Ishikawa (cell line): Measurements from ENCODE around the gene COL4A2.

Experiments used
- CEBPB ChIP-seq: IDR thresholded peaks from 2 replicates; pipeline ENCODE4 v1.6.1; 2012
- CREB1 ChIP-seq: IDR thresholded peaks from 2 replicates; pipeline ENCODE4 v1.6.1; 2012; ENCODE audit warnings: low read depth
- EGR1 ChIP-seq: IDR thresholded peaks from 2 replicates; pipeline ENCODE4 v1.6.1; 2012
- EP300 ChIP-seq: IDR thresholded peaks from 2 replicates; pipeline ENCODE4 v1.6.1; 2012; ENCODE audit warnings: borderline replicate concordance
- FOXM1 ChIP-seq: IDR thresholded peaks from 2 replicates; pipeline ENCODE4 v1.6.1; 2012; ENCODE audit warnings: low read depth, borderline replicate concordance
- NFIC ChIP-seq: IDR thresholded peaks from 2 replicates; pipeline ENCODE4 v1.6.1; 2012
- RAD21 ChIP-seq: IDR thresholded peaks from 2 replicates; pipeline ENCODE4 v1.6.1; 2012; ENCODE audit warnings: low read depth
- TAF1 ChIP-seq: IDR thresholded peaks from 2 replicates; pipeline ENCODE4 v1.6.1; 2012; ENCODE audit warnings: low read depth, mild to moderate bottlenecking
- TCF12 ChIP-seq: IDR thresholded peaks from 2 replicates; pipeline ENCODE4 v1.6.1; 2012; ENCODE audit warnings: low read depth
- TEAD4 ChIP-seq: IDR thresholded peaks from 2 replicates; pipeline ENCODE4 v1.6.1; 2012
- YY1 ChIP-seq: IDR thresholded peaks from 2 replicates; pipeline ENCODE4 v1.6.1; 2012; ENCODE audit warnings: low read depth
- ZBTB7A ChIP-seq: IDR thresholded peaks from 2 replicates; pipeline ENCODE4 v1.6.1; 2012; ENCODE audit warnings: low read depth
- TF ChIP-seq, protein P1 (sequence below): IDR thresholded peaks from 2 replicates; pipeline ENCODE4 v1.6.1; 2012; ENCODE audit warnings: low read depth, mild to moderate bottlenecking
- TF ChIP-seq, protein P2 (sequence below): IDR thresholded peaks from 2 replicates; pipeline ENCODE4 v1.6.1; 2012
- TF ChIP-seq, protein P3 (sequence below): IDR thresholded peaks from 2 replicates; pipeline ENCODE4 v1.6.1; 2012

The COL4A2 gene

DNA sequence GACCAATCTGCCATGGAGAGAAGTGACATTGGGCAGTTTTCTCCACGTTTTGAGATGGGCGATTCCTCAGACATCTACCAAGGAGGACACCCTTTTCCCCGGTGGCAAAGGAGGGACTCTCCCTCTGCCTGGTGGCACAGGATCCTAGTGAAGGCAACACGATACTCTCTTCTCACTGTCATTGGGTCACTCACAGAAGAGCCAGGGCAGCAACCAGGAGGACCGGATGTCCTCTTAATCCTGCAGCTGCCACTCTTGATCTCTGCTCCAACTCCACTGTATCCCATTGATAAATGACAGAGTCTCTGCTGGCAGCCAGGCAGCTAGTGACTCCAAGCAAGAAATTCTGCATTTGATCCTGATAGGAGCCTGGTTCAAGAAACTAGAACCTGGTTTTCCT is 42.2 kb downstream of the COL4A2 start:
- TF ChIP-seq NFIC, result no peak
- no peak for TF ChIP-seq CREB1
- TF ChIP-seq TAF1, result no peak
- TF ChIP-seq, protein P1, sequence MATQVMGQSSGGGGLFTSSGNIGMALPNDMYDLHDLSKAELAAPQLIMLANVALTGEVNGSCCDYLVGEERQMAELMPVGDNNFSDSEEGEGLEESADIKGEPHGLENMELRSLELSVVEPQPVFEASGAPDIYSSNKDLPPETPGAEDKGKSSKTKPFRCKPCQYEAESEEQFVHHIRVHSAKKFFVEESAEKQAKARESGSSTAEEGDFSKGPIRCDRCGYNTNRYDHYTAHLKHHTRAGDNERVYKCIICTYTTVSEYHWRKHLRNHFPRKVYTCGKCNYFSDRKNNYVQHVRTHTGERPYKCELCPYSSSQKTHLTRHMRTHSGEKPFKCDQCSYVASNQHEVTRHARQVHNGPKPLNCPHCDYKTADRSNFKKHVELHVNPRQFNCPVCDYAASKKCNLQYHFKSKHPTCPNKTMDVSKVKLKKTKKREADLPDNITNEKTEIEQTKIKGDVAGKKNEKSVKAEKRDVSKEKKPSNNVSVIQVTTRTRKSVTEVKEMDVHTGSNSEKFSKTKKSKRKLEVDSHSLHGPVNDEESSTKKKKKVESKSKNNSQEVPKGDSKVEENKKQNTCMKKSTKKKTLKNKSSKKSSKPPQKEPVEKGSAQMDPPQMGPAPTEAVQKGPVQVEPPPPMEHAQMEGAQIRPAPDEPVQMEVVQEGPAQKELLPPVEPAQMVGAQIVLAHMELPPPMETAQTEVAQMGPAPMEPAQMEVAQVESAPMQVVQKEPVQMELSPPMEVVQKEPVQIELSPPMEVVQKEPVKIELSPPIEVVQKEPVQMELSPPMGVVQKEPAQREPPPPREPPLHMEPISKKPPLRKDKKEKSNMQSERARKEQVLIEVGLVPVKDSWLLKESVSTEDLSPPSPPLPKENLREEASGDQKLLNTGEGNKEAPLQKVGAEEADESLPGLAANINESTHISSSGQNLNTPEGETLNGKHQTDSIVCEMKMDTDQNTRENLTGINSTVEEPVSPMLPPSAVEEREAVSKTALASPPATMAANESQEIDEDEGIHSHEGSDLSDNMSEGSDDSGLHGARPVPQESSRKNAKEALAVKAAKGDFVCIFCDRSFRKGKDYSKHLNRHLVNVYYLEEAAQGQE, result no peak
- TF ChIP-seq YY1, result no peak
- no peak for TF ChIP-seq ZBTB7A
- TF ChIP-seq RAD21, result no peak
- TF ChIP-seq, protein P2, sequence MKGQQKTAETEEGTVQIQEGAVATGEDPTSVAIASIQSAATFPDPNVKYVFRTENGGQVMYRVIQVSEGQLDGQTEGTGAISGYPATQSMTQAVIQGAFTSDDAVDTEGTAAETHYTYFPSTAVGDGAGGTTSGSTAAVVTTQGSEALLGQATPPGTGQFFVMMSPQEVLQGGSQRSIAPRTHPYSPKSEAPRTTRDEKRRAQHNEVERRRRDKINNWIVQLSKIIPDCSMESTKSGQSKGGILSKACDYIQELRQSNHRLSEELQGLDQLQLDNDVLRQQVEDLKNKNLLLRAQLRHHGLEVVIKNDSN, result no peak
- TF ChIP-seq TEAD4, result no peak
- TF ChIP-seq EP300, result no peak
- TF ChIP-seq FOXM1, result no peak
- no peak for TF ChIP-seq TCF12
- TF ChIP-seq EGR1, result no peak
- TF ChIP-seq CEBPB, result no peak
- TF ChIP-seq, protein P3, sequence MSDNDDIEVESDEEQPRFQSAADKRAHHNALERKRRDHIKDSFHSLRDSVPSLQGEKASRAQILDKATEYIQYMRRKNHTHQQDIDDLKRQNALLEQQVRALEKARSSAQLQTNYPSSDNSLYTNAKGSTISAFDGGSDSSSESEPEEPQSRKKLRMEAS, result no peak

DNA sequence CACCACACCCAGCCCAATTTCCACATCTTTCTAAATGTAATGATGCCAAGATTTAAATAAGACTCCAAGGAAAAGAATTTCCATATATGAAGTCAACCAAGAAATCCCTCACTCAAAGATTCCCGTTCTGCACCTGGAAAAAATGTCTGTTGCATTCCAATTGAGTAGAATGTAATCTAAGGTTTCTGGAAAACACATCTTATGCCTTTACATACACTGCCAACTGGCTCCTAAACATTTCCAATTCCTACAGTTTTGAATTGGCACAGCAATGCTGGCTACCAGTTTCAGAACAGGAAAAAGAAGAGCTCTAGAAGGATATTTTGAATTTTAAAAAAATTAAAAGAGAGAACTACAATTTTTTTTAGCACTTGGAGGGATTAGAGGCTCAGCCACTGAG is 43.0 kb downstream of the COL4A2 start:
- TF ChIP-seq TEAD4 (no peak), YY1 (no peak), FOXM1 (no peak), NFIC (no peak)
- TF ChIP-seq, protein P1, result no peak
- TF ChIP-seq, protein P3, result no peak

DNA sequence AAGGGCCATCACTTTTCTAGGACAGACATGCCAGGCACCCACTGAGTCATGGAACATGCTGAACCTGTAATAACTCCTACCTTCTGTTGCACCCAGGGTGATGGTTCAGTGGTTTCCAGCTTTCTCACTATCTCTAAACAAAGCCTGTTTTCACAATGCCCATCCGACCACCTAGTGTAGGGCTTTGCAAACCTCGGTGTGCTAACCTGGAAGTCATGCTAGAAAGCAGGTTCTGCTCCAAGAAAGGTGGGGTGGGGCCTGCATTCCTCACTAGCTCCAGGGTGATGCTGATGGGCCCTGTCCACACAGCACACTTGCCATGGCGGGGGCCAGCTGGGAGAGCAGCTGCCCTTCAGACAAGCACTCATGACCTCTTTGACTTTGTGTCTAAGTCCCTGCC is 43.4 kb downstream of the COL4A2 start:
- TF ChIP-seq YY1 (no peak), RAD21 (no peak)

DNA sequence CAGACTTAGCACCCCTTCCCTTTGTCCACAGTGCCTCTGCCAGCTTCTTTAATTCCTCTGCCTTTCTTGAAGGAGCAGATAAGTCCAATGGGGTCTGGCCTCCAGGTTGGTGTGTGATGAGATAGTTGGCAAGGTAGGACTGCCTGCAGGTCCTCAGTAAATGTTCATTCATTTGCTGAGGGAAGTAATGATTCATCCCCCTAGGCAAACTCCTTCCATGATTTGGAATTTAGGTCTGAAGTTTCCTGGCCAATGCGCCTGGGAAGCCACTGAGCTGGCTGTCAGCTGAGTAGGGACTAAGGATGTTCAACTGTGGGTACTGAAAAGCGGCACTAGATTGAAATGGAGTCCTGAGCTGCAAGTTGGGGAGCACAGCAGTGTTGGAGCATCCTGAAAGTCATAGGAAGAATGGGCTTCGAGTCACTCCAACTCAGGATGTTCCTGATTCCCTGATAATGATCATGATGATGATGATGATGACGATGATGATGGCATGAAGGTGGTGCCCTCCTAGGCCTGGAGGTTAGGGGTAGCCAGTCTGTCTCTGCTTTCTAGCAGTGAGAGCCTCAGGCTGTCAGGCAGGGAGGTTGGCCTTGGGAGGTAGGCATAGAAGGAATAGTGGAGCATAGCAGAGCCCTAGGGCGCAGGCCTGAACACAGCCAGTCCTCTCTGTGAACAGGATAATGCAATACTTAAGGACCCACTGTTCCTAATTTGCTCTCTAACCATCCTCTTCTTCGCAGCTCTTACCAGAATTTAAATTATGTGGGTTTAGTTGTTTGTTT is 44.7 kb downstream of the COL4A2 start:
- TF ChIP-seq YY1 (no peak), TEAD4 (no peak), FOXM1 (no peak), TAF1 (no peak), NFIC (no peak), RAD21 (no peak), ZBTB7A (no peak), EGR1 (no peak), TCF12 (no peak), CEBPB (no peak), CREB1 (no peak), EP300 (no peak)
- TF ChIP-seq, protein P1, result no peak
- TF ChIP-seq, protein P3, result no peak
- TF ChIP-seq, protein P2, result no peak
